Measurements from ENCODE around the gene BRD3OS. TPM values are rescaled to one million over a fixed set of nuclear protein-coding genes. Genes with fewer than 3 reads are reported as not detected.

The BRD3OS gene
- total RNA-seq, 2 experiments from 2014 or later: 13.7 to 21.6 TPM

DNA sequence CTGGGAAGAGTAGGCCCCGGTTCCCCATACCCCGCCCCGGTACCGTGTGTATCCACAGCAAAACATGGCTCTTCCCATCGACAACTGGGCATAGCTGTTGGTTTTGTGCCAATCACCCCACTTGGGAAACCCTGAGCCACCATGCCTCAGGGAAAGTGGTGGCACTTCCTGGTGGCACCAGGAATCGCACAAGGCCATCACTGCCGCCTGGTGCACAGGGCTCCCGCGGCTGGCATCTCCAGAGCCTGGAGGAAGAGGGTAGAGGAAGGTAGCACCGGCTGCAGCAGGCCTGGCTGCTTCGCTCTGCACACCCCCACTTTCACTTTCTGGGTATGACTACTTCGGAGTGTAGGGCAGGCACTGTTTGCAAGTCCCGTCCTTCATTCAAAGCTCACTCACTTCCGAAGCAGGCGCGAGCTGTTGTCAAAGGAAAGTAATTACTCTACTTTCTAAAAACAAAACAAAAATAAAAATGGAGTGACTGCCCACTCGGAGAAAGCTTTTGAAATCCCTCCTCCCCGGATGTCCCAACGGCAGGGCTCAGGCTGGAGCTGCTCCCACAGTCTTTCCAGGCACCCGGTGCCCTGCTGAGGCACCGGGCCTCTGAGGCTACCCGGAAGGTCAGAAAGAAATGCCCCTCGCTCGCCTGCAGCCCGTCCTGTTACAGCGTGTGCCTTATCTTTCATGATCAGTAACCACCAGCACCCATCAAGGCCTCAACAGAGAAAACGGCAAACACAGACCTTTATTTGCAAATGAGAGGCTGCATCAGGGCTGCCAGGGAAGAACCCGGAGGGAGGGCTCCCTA, 40.5 kb downstream of the BRD3OS start:
- TF ChIP-seq, protein P1, sequence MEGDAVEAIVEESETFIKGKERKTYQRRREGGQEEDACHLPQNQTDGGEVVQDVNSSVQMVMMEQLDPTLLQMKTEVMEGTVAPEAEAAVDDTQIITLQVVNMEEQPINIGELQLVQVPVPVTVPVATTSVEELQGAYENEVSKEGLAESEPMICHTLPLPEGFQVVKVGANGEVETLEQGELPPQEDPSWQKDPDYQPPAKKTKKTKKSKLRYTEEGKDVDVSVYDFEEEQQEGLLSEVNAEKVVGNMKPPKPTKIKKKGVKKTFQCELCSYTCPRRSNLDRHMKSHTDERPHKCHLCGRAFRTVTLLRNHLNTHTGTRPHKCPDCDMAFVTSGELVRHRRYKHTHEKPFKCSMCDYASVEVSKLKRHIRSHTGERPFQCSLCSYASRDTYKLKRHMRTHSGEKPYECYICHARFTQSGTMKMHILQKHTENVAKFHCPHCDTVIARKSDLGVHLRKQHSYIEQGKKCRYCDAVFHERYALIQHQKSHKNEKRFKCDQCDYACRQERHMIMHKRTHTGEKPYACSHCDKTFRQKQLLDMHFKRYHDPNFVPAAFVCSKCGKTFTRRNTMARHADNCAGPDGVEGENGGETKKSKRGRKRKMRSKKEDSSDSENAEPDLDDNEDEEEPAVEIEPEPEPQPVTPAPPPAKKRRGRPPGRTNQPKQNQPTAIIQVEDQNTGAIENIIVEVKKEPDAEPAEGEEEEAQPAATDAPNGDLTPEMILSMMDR (conservative IDR thresholded peaks at IDR 0.05; ENCODE audit: low read length): no peak
- no peak for TF ChIP-seq EZH2phosphoT487 (IDR thresholded peaks at IDR 0.05; ENCODE audit: borderline replicate concordance, low read depth, low read length)
- intact Hi-C loops (cut with micrococcal nuclease; ENCODE audit: unreplicated experiment): loop anchor here (5.0 kb wide), 1 partner anchor 39 kb away; the partner anchor contains the start of gene BRD3OS
- ChIA-PET POLR2A (no interaction called here), CTCF (ENCODE audit: unreplicated experiment) (no interaction called here)
- H3K36me3 ChIP-seq (ENCODE audit: insufficient read depth, low read length): no peaks in the 10 kb centered on the region
- peak overlapping the region; percentile 94 for H3K4me2 ChIP-seq (ENCODE audit: low read length)
- peak; percentile 38 for DNase-seq (ENCODE audit: low spot score)
- H3K79me2 ChIP-seq (ENCODE audit: insufficient read depth, low read depth, low read length): no peaks in the 10 kb centered on the region
- H3K9me2 ChIP-seq (ENCODE audit: insufficient read depth, low read length): no peaks in the 10 kb centered on the region
- BruUV-seq (replicated peaks): TSS peak; percentile 81
- peaks cover 21% of the 10 kb centered on the region for H3K4me1 ChIP-seq (ENCODE audit: insufficient read depth, low read length, poor library complexity, severe bottlenecking)
- peak overlapping the region; percentile 71 for H3K4me3 ChIP-seq (ENCODE audit: low read depth, low read length, poor library complexity, severe bottlenecking)
- no peaks in the 10 kb centered on the region for H3K9me3 ChIP-seq (ENCODE audit: low read length)
- H4K20me1 ChIP-seq (ENCODE audit: insufficient read depth, low read length): peaks cover 8% of the 10 kb centered on the region
- H2AFZ ChIP-seq (ENCODE audit: low read length): no peak overlapping the region
- no peak overlapping the region for H3K27ac ChIP-seq (ENCODE audit: low read depth, low read length, poor library complexity, severe bottlenecking)

DNA sequence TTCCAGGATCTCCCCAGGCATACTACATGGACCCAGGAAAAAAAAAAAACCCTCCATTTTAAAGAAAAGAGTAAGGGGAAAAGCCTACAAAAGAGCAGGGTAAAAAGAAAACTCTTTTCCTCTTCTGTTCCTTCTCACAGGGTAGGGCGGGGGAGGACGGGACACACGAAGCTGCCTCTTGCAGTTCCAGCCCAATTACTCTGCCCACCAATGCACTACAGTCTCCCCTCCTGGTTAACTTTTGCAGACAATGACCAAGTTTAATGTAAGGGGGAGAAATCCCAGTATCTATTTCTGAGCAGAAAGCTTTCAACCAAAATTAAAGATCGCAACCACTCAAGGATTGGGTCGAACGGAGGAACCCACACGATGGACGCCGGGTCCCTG, 41.2 kb downstream of the BRD3OS start:
- no peaks in the 10 kb centered on the region for H3K79me2 ChIP-seq (ENCODE audit: insufficient read depth, low read depth, low read length)
- peaks cover 8% of the 10 kb centered on the region for H4K20me1 ChIP-seq (ENCODE audit: insufficient read depth, low read length)
- H3K36me3 ChIP-seq (ENCODE audit: insufficient read depth, low read length): no peaks in the 10 kb centered on the region
- CTCF ChIA-PET (ENCODE audit: unreplicated experiment): no interaction called here
- peaks cover 21% of the 10 kb centered on the region for H3K4me1 ChIP-seq (ENCODE audit: insufficient read depth, low read length, poor library complexity, severe bottlenecking)
- peak overlapping the region; percentile 94 for H3K4me2 ChIP-seq (ENCODE audit: low read length)
- H3K4me3 ChIP-seq (ENCODE audit: low read depth, low read length, poor library complexity, severe bottlenecking): peak overlapping the region; percentile 71
- no peaks in the 10 kb centered on the region for H3K9me2 ChIP-seq (ENCODE audit: insufficient read depth, low read length)
- no peak overlapping the region for H3K27ac ChIP-seq (ENCODE audit: low read depth, low read length, poor library complexity, severe bottlenecking)
- intact Hi-C loops (cut with micrococcal nuclease; ENCODE audit: unreplicated experiment): loop anchor here (5.0 kb wide), 1 partner anchor 39 kb away; the partner anchor contains the start of gene BRD3OS
- TF ChIP-seq EZH2phosphoT487 (IDR thresholded peaks at IDR 0.05; ENCODE audit: borderline replicate concordance, low read depth, low read length): no peak
- TF ChIP-seq, protein P1 (conservative IDR thresholded peaks at IDR 0.05; ENCODE audit: low read length): no peak
- no TSS peak for BruUV-seq (replicated peaks)
- POLR2A ChIA-PET: no interaction called here
- H2AFZ ChIP-seq (ENCODE audit: low read length): no peak overlapping the region
- peak; percentile 31 for DNase-seq (ENCODE audit: low spot score)
- no peaks in the 10 kb centered on the region for H3K9me3 ChIP-seq (ENCODE audit: low read length)

Data from OCI-LY7 (cell line).